MCF 10A (cell line): Measurements from ENCODE around the gene IREB2. TPM values are rescaled to one million over a fixed set of nuclear protein-coding genes. Genes with fewer than 3 reads are reported as not detected.

Experiments
- BruUV-seq: library from RNA; stranded (reverse); fragments of 400-500 nt; replicated peaks from 2 replicates; lab custom pipeline; 2021; lab: Mats Ljungman, UMichigan
- CTCF ChIA-PET: fragments of 300-600 bp; sonication (Branson Sonifier 250); formaldehyde crosslinking; extraction: SDS; loops from one replicate; lab custom pipeline; 2021; ENCODE audit warnings: antibody characterized with exemption, inconsistent platforms; lab: Yijun Ruan, JAX
- POLR2A ChIA-PET: fragments of 300-600, 350-650 bp; sonication (Branson Sonifier 250); formaldehyde crosslinking; extraction: SDS; loops from one replicate; lab custom pipeline; 2020; ENCODE audit warnings: antibody characterized with exemption, inconsistent platforms; lab: Yijun Ruan, JAX
- DNase-seq: peaks from one replicate; pipeline ENCODE4 v3.0.0-alpha.2; 2018; ENCODE audit not compliant: unreplicated experiment
- H3K27ac Mint-ChIP-seq: one replicate; pipeline ENCODE4 v1.8.0; 2022; ENCODE audit warnings: mild to moderate bottlenecking, low read depth, mixed read lengths; ENCODE audit not compliant: unreplicated experiment
- H3K27me3 Mint-ChIP-seq: one replicate; pipeline ENCODE4 v1.8.0; 2022; ENCODE audit warnings: mixed read lengths; ENCODE audit not compliant: insufficient read depth, unreplicated experiment
- H3K36me3 Mint-ChIP-seq: one replicate; pipeline ENCODE4 v1.8.0; 2022; ENCODE audit warnings: mild to moderate bottlenecking, moderate library complexity, mixed read lengths; ENCODE audit not compliant: insufficient read depth, unreplicated experiment
- H3K4me1 Mint-ChIP-seq: one replicate; pipeline ENCODE4 v1.8.0; 2022; ENCODE audit warnings: mixed read lengths; ENCODE audit not compliant: insufficient read depth, unreplicated experiment
- H3K4me3 Mint-ChIP-seq: one replicate; pipeline ENCODE4 v1.8.0; 2022; ENCODE audit warnings: mild to moderate bottlenecking, moderate library complexity, mixed read lengths; ENCODE audit not compliant: unreplicated experiment
- H3K9me3 Mint-ChIP-seq: one replicate; pipeline ENCODE4 v1.8.0; 2022; ENCODE audit warnings: mixed read lengths; ENCODE audit not compliant: unreplicated experiment
- intact Hi-C: fragments of 100-400 bp; cut with micrococcal nuclease; formaldehyde crosslinking; loops from 2 replicates; pipeline ENCODE4 v1.14.1; 2022
- total RNA-seq: library from RNA; stranded (reverse); gene quantifications from 2 replicates; pipeline ENCODE4 v1.2.3, GENCODE V29; 2022
- TF ChIP-seq, protein P1 (sequence below): fragments of 200-600 bp; IDR thresholded peaks from one replicate; pipeline ENCODE4 v1.8.0; 2022; ENCODE audit warnings: antibody characterized with exemption, mild to moderate bottlenecking; ENCODE audit not compliant: unreplicated experiment

Gene IREB2
- total RNA-seq, 1 experiment from 2014 or later: 43.4 TPM

DNA sequence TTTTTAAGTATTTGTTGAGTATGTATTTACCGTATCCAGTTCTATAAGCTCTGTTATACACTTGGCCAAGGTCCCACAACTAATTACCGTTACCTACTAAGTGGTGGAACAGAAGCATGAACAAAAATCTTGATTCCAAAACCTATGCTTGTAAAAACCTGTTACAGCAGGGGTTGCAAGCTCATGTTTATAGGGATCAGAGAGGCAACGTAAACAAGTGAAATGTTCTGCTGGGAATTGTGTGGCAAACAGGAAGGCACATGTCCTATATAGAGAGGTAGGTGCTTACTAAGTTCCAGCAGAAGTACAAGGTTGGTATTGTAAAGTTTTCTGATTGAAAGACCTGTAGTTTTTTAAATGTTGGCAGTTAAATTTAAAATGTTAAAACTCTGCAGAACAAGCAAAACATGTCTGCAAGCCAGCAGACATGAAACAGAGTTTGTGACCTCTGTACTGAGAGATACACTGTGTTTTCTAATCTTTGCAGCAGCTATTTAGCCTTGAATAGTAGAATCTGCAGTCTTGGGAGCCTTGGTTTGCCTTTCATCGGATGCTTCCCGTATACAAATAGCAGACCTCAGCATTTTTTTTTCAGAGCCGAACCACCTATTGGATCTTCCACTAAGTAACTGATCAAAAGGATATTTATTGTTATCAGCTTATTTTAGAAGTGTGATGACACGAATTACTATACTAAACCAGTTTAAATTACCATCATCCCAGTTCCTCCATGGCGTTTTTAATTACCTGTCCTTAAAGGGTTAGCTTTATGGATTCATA, 11.4 kb downstream of the IREB2 start:
- CTCF ChIA-PET: interaction anchor here (0.7 to 1.6 kb wide), 4 partner anchors 9 to 59 kb away, joined by 3 to 5 read pairs (median 4); no protein-coding TSS in a partner anchor
- TF ChIP-seq, protein P1, sequence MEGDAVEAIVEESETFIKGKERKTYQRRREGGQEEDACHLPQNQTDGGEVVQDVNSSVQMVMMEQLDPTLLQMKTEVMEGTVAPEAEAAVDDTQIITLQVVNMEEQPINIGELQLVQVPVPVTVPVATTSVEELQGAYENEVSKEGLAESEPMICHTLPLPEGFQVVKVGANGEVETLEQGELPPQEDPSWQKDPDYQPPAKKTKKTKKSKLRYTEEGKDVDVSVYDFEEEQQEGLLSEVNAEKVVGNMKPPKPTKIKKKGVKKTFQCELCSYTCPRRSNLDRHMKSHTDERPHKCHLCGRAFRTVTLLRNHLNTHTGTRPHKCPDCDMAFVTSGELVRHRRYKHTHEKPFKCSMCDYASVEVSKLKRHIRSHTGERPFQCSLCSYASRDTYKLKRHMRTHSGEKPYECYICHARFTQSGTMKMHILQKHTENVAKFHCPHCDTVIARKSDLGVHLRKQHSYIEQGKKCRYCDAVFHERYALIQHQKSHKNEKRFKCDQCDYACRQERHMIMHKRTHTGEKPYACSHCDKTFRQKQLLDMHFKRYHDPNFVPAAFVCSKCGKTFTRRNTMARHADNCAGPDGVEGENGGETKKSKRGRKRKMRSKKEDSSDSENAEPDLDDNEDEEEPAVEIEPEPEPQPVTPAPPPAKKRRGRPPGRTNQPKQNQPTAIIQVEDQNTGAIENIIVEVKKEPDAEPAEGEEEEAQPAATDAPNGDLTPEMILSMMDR: no peak
- intact Hi-C loops: no loop called here
- no peak for DNase-seq
- Mint-ChIP-seq H3K36me3 (peaks cover 63% of the 10 kb centered on the region), H3K9me3 (no peaks in the 10 kb centered on the region), H3K4me3 (no peak overlapping the region), H3K27ac (no peak overlapping the region), H3K27me3 (no peaks in the 10 kb centered on the region), H3K4me1 (peaks cover 32% of the 10 kb centered on the region)
- POLR2A ChIA-PET: interaction anchor here (1.2 to 2.4 kb wide), 2 partner anchors 11 to 33 kb away, joined by 3 to 17 read pairs; partner anchors contain the start of gene IREB2
- no TSS peak for BruUV-seq

- Mint-ChIP-seq H3K36me3 (peaks cover 57% of the 10 kb centered on the region), H3K4me1 (peaks cover 41% of the 10 kb centered on the region), H3K9me3 (no peaks in the 10 kb centered on the region), H3K27me3 (no peaks in the 10 kb centered on the region), H3K27ac (peak overlapping the region; percentile 14), H3K4me3 (no peak overlapping the region)
- DNase-seq: no peak
- BruUV-seq: no TSS peak
- intact Hi-C loops: no loop called here
- ChIA-PET CTCF (interaction anchor here (1.1 to 1.6 kb wide), 3 partner anchors 10 to 32 kb away, joined by 5 to 8 read pairs (median 5); no protein-coding TSS in a partner anchor), POLR2A (interaction anchor here (1.2 to 2.4 kb wide), 2 partner anchors 12 to 32 kb away, joined by 3 to 17 read pairs; partner anchors contain the start of gene IREB2)
- TF ChIP-seq, protein P1: no peak
Observed at GRCh38 chr15:78450285-78450858, 12.4 kb downstream of the IREB2 start.

GRCh38 chr15:78452485-78452884, 14.5 kb downstream of the IREB2 start:
- Mint-ChIP-seq H3K27ac (no peak overlapping the region), H3K36me3 (peaks cover 36% of the 10 kb centered on the region), H3K4me1 (peaks cover 46% of the 10 kb centered on the region), H3K4me3 (no peak overlapping the region), H3K9me3 (no peaks in the 10 kb centered on the region), H3K27me3 (no peaks in the 10 kb centered on the region)
- BruUV-seq: no TSS peak
- intact Hi-C loops: no loop called here
- ChIA-PET POLR2A (interaction anchor here (1.0 to 1.4 kb wide), 2 partner anchors 15 to 50 kb away, joined by 3 to 4 read pairs; no protein-coding TSS in a partner anchor), CTCF (interaction anchor here (0.6 to 0.9 kb wide), 2 partner anchors 25 to 71 kb away, joined by 3 to 7 read pairs; no protein-coding TSS in a partner anchor)
- TF ChIP-seq, protein P1: no peak
- DNase-seq: no peak

- TF ChIP-seq, protein P1: no peak
- peak overlapping the region; percentile 59 for H3K27ac Mint-ChIP-seq
- DNase-seq: no peak
- H3K4me3 Mint-ChIP-seq: no peak overlapping the region
- BruUV-seq: no TSS peak
- H3K36me3 Mint-ChIP-seq: peaks cover 28% of the 10 kb centered on the region
- CTCF ChIA-PET: interaction anchor here (0.9 kb wide), 1 partner anchor 24 kb away, joined by 3 read pairs; no protein-coding TSS in a partner anchor
- no peaks in the 10 kb centered on the region for H3K27me3 Mint-ChIP-seq
- POLR2A ChIA-PET: interaction anchor here (1.0 to 1.4 kb wide), 2 partner anchors 16 to 49 kb away, joined by 3 to 4 read pairs; no protein-coding TSS in a partner anchor
- no peaks in the 10 kb centered on the region for H3K9me3 Mint-ChIP-seq
- intact Hi-C loops: no loop called here
- peaks cover 56% of the 10 kb centered on the region for H3K4me1 Mint-ChIP-seq
Observed at GRCh38 chr15:78453447-78453846, 15.4 kb downstream of the IREB2 start.
